Osteoblast (primary cell): ENCODE measurements around the gene MBD5. TPM values are rescaled to one million over a fixed set of nuclear protein-coding genes. Genes with fewer than 3 reads are reported as not detected.

Experiments used
- DNase-seq: peaks from one replicate; pipeline ENCODE4 v3.0.0; 2011; ENCODE audit warnings: low spot score, mixed read lengths; ENCODE audit not compliant: insufficient read length; ENCODE audit errors: missing footprints
- H2AFZ ChIP-seq: 2 replicates; pipeline ENCODE4 v1.6.0; 2011; ENCODE audit warnings: mild to moderate bottlenecking, low read length
- H3K27ac ChIP-seq: 2 replicates; pipeline ENCODE4 v1.5.1; 2011; ENCODE audit warnings: mild to moderate bottlenecking, low read depth, low read length, moderate library complexity
- H3K27me3 ChIP-seq: 2 replicates; pipeline ENCODE4 v1.6.0; 2012; ENCODE audit warnings: mild to moderate bottlenecking, control low read depth, inconsistent platforms, low read length, moderate library complexity; ENCODE audit not compliant: insufficient read depth
- H3K36me3 ChIP-seq: 2 replicates; pipeline ENCODE4 v1.5.1; 2011; ENCODE audit warnings: mild to moderate bottlenecking, low read length, control low read depth, moderate library complexity; ENCODE audit not compliant: insufficient read depth
- H3K4me1 ChIP-seq: 2 replicates; pipeline ENCODE4 v1.5.1; 2011; ENCODE audit warnings: mild to moderate bottlenecking, low read length, control low read depth, moderate library complexity; ENCODE audit not compliant: insufficient read depth
- H3K4me2 ChIP-seq: 2 replicates; pipeline ENCODE4 v1.6.0; 2011; ENCODE audit warnings: mild to moderate bottlenecking, low read length; ENCODE audit not compliant: insufficient read depth
- H3K4me3 ChIP-seq: fragments of 200-600 bp; sonication (generic); 3 replicates; pipeline ENCODE4 v1.5.1; 2012; ENCODE audit warnings: mild to moderate bottlenecking, low read length, inconsistent platforms; ENCODE audit not compliant: insufficient read depth
- H3K79me2 ChIP-seq: 2 replicates; pipeline ENCODE4 v1.6.0; 2012; ENCODE audit warnings: mild to moderate bottlenecking, low read length, control low read depth, inconsistent platforms; ENCODE audit not compliant: insufficient read depth
- H3K9me3 ChIP-seq: 2 replicates; pipeline ENCODE4 v1.5.1; 2011; ENCODE audit warnings: low read depth, low read length, control low read depth
- H4K20me1 ChIP-seq: 2 replicates; pipeline ENCODE4 v1.6.0; 2012; ENCODE audit warnings: mild to moderate bottlenecking, low read length, control low read depth; ENCODE audit not compliant: insufficient read depth
- total RNA-seq: library from RNA; depleted of rRNA; stranded (reverse); fragments of >200 nt; gene quantifications from 2 replicates; pipeline ENCODE4 v1.2.3, GENCODE V29; 2012
- TF ChIP-seq, protein P1 (sequence below): IDR thresholded peaks from 2 replicates; pipeline ENCODE4 v1.5.1; 2011; ENCODE audit warnings: mild to moderate bottlenecking, low read depth, low read length, moderate library complexity; ENCODE audit errors: extremely low read depth

MBD5 gene
- total RNA-seq, 1 donor, result 22.4 TPM

- no peak for DNase-seq
- no peaks in the 10 kb centered on the region for H3K4me1 ChIP-seq
Measured at GRCh38 chr2:148554459-148555247, 533.8 kb downstream of the MBD5 start.

DNA sequence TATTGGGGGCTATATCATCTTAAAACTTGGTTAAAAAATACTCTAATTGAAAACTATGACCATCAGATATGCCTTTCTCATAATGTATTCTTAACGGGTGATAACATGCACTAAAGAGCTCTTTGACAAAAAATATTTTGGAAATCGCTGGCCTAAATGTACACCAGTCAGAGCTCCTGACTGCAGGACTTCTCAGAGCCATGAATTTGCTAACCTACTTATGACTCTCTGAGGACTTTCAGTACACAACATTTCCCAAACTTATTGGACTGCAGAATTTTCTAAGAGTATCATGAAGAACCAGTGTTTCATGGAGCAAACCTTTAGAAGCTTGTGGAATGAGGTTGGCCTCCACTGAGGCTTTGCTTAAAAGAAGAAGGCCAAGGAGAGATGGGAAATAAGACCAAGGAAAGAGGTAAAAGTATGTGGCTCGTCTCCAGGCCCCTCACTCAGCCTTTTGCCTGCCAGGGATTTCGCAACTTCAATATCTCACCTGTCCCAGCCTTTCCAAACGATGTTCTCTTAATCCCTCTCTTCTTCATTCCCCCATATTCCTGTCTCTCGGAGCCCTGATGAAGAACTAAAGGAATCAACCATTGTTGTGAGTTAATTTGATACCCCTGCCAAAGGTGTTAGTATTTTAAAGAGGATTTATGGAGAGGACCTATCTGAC is 534.9 kb downstream of the MBD5 start:
- Histone ChIP-seq H4K20me1 (no peaks in the 10 kb centered on the region), H3K4me1 (no peaks in the 10 kb centered on the region), H2AFZ (no peak overlapping the region), H3K4me3 (no peak overlapping the region), H3K4me2 (no peak overlapping the region), H3K79me2 (no peaks in the 10 kb centered on the region), H3K27me3 (no peaks in the 10 kb centered on the region), H3K27ac (no peak overlapping the region), H3K36me3 (no peaks in the 10 kb centered on the region), H3K9me3 (no peaks in the 10 kb centered on the region)
- no peak for DNase-seq
- TF ChIP-seq, protein P1, sequence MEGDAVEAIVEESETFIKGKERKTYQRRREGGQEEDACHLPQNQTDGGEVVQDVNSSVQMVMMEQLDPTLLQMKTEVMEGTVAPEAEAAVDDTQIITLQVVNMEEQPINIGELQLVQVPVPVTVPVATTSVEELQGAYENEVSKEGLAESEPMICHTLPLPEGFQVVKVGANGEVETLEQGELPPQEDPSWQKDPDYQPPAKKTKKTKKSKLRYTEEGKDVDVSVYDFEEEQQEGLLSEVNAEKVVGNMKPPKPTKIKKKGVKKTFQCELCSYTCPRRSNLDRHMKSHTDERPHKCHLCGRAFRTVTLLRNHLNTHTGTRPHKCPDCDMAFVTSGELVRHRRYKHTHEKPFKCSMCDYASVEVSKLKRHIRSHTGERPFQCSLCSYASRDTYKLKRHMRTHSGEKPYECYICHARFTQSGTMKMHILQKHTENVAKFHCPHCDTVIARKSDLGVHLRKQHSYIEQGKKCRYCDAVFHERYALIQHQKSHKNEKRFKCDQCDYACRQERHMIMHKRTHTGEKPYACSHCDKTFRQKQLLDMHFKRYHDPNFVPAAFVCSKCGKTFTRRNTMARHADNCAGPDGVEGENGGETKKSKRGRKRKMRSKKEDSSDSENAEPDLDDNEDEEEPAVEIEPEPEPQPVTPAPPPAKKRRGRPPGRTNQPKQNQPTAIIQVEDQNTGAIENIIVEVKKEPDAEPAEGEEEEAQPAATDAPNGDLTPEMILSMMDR, result no peak

More at GRCh38 chr2:148554459-148555247, 533.8 kb downstream of the MBD5 start:
- TF ChIP-seq, protein P1, result no peak
- no peak overlapping the region for H3K27ac ChIP-seq
- no peaks in the 10 kb centered on the region for H3K79me2 ChIP-seq
- no peaks in the 10 kb centered on the region for H3K9me3 ChIP-seq
- H4K20me1 ChIP-seq, result no peaks in the 10 kb centered on the region
- no peak overlapping the region for H3K4me3 ChIP-seq
- H3K27me3 ChIP-seq, result no peaks in the 10 kb centered on the region
- H2AFZ ChIP-seq, result no peak overlapping the region
- H3K4me2 ChIP-seq, result no peak overlapping the region
- no peaks in the 10 kb centered on the region for H3K36me3 ChIP-seq

DNA sequence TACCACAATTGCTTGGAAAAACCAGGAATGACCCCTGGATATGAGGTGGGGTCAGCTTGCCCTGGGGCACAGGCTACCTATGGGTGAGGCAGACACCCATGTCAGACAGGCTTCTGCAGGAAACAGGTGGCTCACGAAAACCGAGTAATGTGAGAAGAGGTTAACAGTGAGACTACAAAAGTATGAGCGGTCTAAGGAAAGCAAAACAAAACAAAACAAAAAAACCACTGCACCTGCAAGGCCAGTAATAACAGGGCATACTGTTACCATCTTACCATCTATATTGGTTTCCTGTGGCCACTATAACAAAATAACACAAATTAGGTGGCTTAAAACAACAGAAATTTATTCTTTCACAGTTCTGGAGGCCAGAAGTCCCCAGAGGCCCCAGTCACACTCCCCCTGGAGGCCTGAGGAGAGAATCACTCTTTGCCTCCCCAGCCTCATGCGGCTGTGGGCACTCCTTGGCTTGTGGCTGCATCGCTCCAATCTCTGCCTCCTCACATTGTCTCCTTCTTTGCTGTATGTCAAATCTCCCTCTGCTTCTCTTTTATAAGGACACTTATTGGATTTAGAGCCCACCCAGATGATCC is 537.0 kb downstream of the MBD5 start:
- Histone ChIP-seq H3K9me3 (no peaks in the 10 kb centered on the region), H2AFZ (no peak overlapping the region), H4K20me1 (no peaks in the 10 kb centered on the region), H3K27me3 (no peaks in the 10 kb centered on the region), H3K4me3 (no peak overlapping the region), H3K4me1 (no peaks in the 10 kb centered on the region), H3K36me3 (no peaks in the 10 kb centered on the region), H3K27ac (no peak overlapping the region), H3K79me2 (no peaks in the 10 kb centered on the region), H3K4me2 (no peak overlapping the region)
- no peak for DNase-seq
- TF ChIP-seq, protein P1, result no peak

- no peak overlapping the region for H3K4me3 ChIP-seq
- no peak overlapping the region for H3K27ac ChIP-seq
- H3K4me2 ChIP-seq, result no peak overlapping the region
- TF ChIP-seq, protein P1, result no peak
- H4K20me1 ChIP-seq, result no peaks in the 10 kb centered on the region
- H3K4me1 ChIP-seq, result no peaks in the 10 kb centered on the region
- no peaks in the 10 kb centered on the region for H3K36me3 ChIP-seq
- no peaks in the 10 kb centered on the region for H3K79me2 ChIP-seq
- DNase-seq, result peak; percentile 66
- H3K27me3 ChIP-seq, result no peaks in the 10 kb centered on the region
- no peak overlapping the region for H2AFZ ChIP-seq
- H3K9me3 ChIP-seq, result no peaks in the 10 kb centered on the region
Measured at GRCh38 chr2:148560496-148560895, 539.6 kb downstream of the MBD5 start.
